Stomach (tissue), 4 donors: ENCODE measurements around the gene SSTR5.

Experiments
- CTCF ChIP-seq, 7 experiments: fragments of 450-650 bp in 4 of 7; fragments of 200-600 bp in 3 of 7; sonication (generic) in 3 of 7; IDR thresholded peaks; one replicate each; pipeline ENCODE4 v1.5.1; 2016 to 2019; ENCODE audit warnings: antibody characterized with exemption in 7 of 7, control low read depth in 2 of 7, mild to moderate bottlenecking in 1 of 7
- EP300 ChIP-seq: sonication (generic); formaldehyde crosslinking; IDR thresholded peaks from one replicate; pipeline ENCODE4 v1.6.1; 2017; ENCODE audit warnings: antibody characterized with exemption
- POLR2A ChIP-seq, 4 donors: fragments of 450-650 bp; IDR thresholded peaks; one replicate each; pipeline ENCODE4 v1.6.1; 2016; ENCODE audit warnings: antibody characterized with exemption in 4 of 4, control low read depth in 2 of 4, mild to moderate bottlenecking in 1 of 4, moderate library complexity in 1 of 4
- POLR2AphosphoS5 ChIP-seq, 3 donors: sonication (generic); formaldehyde crosslinking; IDR thresholded peaks; one replicate each; pipeline ENCODE4 v1.6.1; 2016; ENCODE audit warnings: antibody characterized with exemption in 3 of 3

- TF ChIP-seq CTCF (IDR thresholded peaks at IDR 0.05) = no peak
- no peak for TF ChIP-seq POLR2A (IDR thresholded peaks at IDR 0.05)
- TF ChIP-seq EP300 = no peak
- TF ChIP-seq POLR2AphosphoS5 (IDR thresholded peaks at IDR 0.05) = no peak
Observed at GRCh38 chr16:1071561-1072225, 854 bp upstream of the SSTR5 start.
